Measurements from ENCODE around the gene IFT20.

- no peak for TF ChIP-seq POLR2A (IDR thresholded peaks at IDR 0.05; ENCODE audit: low read length)
- no peak for TF ChIP-seq GATA1 (IDR thresholded peaks at IDR 0.05; ENCODE audit: low read depth, low read length)
These were observed 34.4 kb upstream of the IFT20 start for GRCh38 chr17:28369684-28370034.
